Ishikawa (cell line): ENCODE measurements around the gene TACC2.
A peak's percentile ranks its signal among the peaks of the same experiment; 100 is the strongest.

Experiments
- CEBPB ChIP-seq: IDR thresholded peaks from 2 replicates; pipeline ENCODE4 v1.6.1; 2012
- RAD21 ChIP-seq: IDR thresholded peaks from 2 replicates; pipeline ENCODE4 v1.6.1; 2012; ENCODE audit warnings: low read depth
- TCF12 ChIP-seq: IDR thresholded peaks from 2 replicates; pipeline ENCODE4 v1.6.1; 2012; ENCODE audit warnings: low read depth
- TEAD4 ChIP-seq: IDR thresholded peaks from 2 replicates; pipeline ENCODE4 v1.6.1; 2012
- YY1 ChIP-seq: IDR thresholded peaks from 2 replicates; pipeline ENCODE4 v1.6.1; 2012; ENCODE audit warnings: low read depth
- ZBTB7A ChIP-seq: IDR thresholded peaks from 2 replicates; pipeline ENCODE4 v1.6.1; 2012; ENCODE audit warnings: low read depth
- TF ChIP-seq, protein P1 (sequence below): IDR thresholded peaks from 2 replicates; pipeline ENCODE4 v1.6.1; 2012; ENCODE audit warnings: low read depth, mild to moderate bottlenecking

DNA sequence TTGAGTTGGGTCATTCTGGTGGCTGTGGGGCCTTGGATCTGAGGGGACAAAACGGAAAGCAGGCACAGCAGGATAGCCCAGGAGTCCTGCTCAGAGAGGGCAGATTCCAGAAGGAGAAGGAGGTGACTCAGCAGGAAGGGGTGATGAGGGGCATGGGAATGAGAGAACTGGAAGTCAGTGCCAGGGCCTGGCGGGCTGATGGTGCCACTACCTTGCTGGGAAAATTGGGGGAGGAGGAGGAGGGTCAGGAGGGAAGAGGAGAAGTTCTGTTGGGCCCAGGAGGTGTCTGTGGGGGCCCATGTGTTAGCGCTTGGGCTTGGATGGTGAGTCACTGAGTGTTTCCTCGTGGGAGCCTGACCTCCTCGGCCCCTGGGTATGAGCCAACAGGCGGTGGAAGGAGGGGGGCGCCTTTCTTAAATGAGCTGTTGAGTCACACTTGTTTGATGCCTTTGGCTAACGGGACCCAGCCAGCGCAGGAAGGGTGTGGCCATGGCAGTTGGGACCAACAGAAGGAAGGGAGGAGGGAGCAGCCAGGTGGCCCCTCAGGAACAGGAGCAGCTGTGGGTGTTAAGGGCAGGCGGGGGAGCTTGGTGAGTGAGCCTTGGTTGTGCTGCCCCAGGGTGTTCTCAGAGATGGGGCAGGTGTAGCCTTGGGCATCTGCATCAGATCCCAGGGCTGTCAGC, 152.1 kb downstream of the TACC2 start:
- TF ChIP-seq ZBTB7A (no peak; the same call in 1 of the 2 replicates), TCF12 (peak; percentile 56; the same call in 1 of the 2 replicates), RAD21 (no peak), TEAD4 (no peak), CEBPB (no peak; the same call in 1 of the 2 replicates), YY1 (no peak)
- TF ChIP-seq, protein P1, sequence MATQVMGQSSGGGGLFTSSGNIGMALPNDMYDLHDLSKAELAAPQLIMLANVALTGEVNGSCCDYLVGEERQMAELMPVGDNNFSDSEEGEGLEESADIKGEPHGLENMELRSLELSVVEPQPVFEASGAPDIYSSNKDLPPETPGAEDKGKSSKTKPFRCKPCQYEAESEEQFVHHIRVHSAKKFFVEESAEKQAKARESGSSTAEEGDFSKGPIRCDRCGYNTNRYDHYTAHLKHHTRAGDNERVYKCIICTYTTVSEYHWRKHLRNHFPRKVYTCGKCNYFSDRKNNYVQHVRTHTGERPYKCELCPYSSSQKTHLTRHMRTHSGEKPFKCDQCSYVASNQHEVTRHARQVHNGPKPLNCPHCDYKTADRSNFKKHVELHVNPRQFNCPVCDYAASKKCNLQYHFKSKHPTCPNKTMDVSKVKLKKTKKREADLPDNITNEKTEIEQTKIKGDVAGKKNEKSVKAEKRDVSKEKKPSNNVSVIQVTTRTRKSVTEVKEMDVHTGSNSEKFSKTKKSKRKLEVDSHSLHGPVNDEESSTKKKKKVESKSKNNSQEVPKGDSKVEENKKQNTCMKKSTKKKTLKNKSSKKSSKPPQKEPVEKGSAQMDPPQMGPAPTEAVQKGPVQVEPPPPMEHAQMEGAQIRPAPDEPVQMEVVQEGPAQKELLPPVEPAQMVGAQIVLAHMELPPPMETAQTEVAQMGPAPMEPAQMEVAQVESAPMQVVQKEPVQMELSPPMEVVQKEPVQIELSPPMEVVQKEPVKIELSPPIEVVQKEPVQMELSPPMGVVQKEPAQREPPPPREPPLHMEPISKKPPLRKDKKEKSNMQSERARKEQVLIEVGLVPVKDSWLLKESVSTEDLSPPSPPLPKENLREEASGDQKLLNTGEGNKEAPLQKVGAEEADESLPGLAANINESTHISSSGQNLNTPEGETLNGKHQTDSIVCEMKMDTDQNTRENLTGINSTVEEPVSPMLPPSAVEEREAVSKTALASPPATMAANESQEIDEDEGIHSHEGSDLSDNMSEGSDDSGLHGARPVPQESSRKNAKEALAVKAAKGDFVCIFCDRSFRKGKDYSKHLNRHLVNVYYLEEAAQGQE, result no peak
